HG02840 (cell line): ENCODE results near the gene HOXD8.

Source experiments
- ATAC-seq: cut with Tn5 transposase; IDR thresholded peaks from one replicate; pipeline ENCODE4 v1.9.1; 2021; ENCODE audit warnings: mild to moderate bottlenecking, moderate library complexity, moderate number of reproducible peaks; ENCODE audit not compliant: unreplicated experiment, low FRiP score

The HOXD8 gene

GRCh38 chr2:176128982-176129796 is at the start of gene HOXD8:
Gene HOXD8 (plus strand): TSS chr2:176129705. CDS start chr2:176130367, 662 bp downstream.
- ATAC-seq: no peak

- no peak for ATAC-seq
Measured at GRCh38 chr2:176079831-176080539, 49.5 kb upstream of the HOXD8 start.

- ATAC-seq: no peak
Measured at GRCh38 chr2:176080540-176081375, 48.7 kb upstream of the HOXD8 start.

GRCh38 chr2:176081376-176081836 is 48.1 kb upstream of the HOXD8 start:
- ATAC-seq: no peak

GRCh38 chr2:176081837-176082524 is 47.5 kb upstream of the HOXD8 start:
- no peak for ATAC-seq

DNA sequence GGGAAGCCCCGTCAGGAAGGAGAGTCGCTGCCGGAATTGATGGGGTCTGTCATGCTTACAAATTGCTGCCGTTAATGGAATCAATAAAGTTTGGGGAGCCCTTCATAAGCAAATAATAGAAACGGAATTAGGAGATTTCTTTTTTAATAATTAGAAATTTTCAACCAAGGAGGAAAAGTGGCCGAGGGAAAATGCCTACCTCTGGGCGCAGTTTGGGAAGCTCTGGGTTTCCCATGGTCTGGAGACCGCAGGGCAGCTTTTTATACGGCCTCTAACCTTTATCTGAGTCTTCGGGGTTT is 47.0 kb upstream of the HOXD8 start:
- no peak for ATAC-seq

GRCh38 chr2:176082824-176083751 is 46.4 kb upstream of the HOXD8 start:
- ATAC-seq: no peak

- ATAC-seq: no peak
Measured at GRCh38 chr2:176083796-176084261, 45.7 kb upstream of the HOXD8 start, which contains the start of gene EVX2. Gene EVX2 (minus strand): TSS chr2:176083962. CDS start chr2:176083776, 186 bp downstream.

DNA sequence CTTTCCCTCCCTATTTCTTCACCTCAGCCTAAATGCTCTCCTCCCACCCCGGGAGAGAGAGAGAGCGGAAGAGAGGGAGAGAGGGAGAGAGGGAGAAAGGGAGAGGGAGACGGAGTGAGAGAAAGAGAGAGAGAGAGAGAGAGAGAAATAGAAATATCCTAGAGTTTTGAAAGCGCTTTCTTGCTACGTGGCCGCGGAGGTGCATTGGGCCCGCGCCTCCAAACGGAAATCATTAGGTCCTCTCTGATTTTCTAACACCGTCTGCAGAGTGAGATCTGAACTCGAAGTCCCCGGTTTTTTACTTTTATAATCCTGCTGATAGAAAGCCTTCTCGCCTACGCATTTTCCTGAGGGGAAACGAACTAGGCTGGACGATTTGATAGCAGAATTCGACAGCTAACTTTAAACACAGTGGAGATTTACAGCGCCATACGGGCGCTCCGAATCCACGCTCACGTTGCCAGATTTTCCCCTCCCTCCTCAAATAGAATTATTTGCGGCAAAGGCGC is 44.8 kb upstream of the HOXD8 start:
- no peak for ATAC-seq

GRCh38 chr2:176085120-176085788 is 44.3 kb upstream of the HOXD8 start:
- no peak for ATAC-seq

DNA sequence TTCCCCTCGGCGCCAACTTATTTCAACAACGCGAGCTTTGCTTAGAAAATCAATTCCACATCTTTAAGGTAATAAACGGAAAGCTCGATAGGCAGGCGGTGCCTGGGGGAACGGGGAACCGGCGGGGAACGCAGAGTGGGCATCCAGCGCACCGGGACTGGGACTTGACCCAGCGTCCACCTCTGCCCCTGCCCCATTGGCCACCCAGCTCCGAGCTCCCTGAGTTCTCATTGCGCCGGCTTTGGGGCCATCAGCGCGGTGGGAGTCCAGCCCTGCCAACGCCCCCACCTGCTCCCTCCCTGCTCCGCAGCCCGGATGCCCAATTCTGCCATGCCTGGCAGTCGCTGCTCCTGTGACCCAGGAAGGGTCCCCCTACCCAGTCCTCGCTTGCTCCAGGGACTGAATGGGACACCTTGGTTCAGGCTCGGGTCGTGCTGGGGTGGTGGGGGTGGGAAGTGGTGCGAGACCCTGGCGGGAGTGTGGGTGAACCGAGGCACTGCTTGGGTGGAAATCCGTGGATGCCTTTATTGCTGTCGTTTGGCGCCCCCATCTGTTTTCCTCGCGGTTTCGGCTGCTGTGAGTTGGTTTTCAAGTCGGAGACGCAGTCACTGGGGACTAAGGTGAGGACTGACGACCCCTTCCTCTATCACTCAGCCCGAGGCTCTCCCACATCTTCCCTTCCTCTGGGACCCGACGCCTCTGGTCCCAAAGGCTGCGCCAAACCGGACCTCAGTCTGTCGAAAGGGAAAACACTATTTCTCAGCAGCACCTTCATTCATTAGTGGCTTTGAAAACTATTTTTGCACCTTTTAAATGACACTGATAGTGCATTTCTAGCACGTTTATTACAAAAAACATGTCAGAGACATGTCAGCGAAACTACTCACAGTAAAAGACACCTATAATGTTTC is 43.4 kb upstream of the HOXD8 start:
- no peak for ATAC-seq

DNA sequence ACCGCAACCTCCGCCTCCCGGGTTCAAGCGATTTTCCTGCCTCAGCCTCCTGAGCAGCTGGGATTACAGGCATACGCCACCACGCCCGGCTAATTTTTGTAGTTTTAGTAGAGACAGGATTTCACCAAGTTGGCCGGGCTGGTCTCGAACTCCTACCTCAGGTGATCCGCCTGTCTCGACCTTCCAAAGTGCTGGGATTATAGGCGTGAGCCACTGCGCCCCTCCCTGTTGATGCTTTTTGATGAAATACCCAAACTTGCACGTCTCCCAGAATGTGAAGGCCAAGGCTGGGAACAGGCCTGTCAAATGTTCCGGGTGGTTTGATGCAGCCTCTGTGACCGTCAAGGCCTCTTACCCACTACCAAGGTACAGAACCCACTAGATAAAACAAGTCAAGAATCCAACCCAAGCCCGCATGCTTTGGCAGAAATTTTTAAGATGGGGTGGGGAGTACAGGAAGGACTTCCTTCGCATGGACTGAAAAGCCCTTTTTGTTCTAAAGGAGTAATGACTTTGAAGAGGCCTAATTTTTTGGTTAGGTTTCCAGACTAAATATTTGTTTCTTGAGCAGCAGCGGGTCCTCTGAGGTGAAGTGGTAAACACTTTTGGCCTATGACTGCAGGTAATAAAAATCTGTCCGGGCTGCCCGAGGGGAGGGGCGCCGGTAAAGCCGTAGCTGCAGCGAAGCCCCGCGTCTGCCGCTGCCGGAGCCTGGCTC is 42.0 kb upstream of the HOXD8 start:
- ATAC-seq: no peak

- ATAC-seq: no peak
Measured at GRCh38 chr2:176088048-176088936, 41.2 kb upstream of the HOXD8 start.

DNA sequence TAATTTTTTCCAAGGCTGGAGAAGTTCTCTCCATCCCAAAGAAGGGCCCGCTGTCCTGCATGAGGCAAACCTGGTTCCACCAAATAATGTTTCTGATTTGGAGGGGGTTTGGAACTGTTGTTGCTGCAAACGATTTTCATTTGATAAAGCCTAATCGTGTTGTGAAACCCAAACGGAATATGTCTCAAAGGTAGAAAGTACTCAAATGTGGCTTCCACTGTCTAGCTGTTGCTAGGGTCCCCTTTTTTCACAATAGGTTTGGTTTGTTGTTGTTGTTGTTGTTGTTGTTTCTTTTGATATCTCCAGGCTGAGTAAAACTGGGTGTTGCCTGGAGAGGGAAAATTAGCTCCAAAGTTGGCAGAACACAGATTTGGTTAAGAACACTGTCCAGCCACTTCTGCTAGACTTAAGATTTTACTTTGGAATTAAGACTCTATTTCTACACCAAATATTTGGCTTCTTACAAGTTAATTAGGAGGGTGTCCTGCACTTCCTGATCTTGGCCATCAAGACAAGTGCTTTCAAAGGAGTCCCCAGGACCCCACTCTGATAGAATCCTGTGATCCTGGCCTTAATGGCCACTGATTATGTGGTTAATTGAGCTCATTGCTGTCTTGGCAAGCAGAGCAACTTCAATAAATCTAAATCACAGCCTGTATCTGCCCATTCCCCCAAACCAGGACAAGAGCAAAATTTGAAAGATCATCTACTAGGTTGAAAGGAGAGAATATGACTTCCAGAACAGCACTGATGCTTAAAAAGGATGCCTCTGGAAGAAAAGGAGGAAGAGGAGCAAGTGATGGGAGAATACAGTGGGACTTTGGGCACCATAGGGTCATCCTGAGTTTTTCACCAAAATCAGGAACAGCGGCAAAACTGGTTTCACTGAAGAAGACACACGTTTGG is 40.3 kb upstream of the HOXD8 start:
- no peak for ATAC-seq
